HG03064 (cell line): Measurements from ENCODE around the gene SHC1.
A peak's percentile ranks its signal among the peaks of the same experiment; 100 is the strongest.

ENCODE experiments used
- ATAC-seq: cut with Tn5 transposase; IDR thresholded peaks from one replicate; pipeline ENCODE4 v1.9.1; 2021; ENCODE audit warnings: low read depth; ENCODE audit not compliant: unreplicated experiment

The SHC1 gene

GRCh38 chr1:155008015-155008941, 37.7 kb upstream of the SHC1 start:
- ATAC-seq = no peak

DNA sequence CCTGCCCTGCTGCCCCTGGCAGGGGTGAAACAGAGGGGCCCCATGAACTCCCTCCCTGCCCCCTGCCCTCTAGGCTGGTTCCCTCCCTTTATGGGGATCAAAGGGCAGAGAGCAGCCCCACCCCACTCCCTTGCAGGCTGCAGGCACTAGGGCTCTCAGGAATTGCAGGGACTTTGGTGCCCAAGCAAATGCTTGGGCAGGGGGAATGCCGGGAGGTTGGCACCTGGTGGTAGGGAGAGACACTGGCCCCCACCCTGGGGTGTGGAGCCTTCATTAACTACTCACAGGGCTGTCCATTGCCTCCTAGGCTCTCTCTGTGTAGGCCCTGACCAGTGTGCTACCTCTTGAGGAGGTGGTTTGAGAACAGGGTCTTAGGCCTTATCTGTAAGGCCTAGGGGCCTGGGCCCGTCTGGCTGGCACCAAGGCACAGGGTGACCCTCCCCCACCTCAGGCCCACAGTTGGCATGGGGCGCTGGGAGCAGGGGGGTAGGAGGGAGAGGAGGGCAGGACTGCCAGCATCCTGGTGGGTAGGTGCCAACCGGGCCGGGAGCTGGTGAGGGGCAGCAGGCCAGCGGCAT, 36.8 kb upstream of the SHC1 start:
- ATAC-seq = no peak

GRCh38 chr1:155006601-155007101, 36.1 kb upstream of the SHC1 start:
- ATAC-seq = no peak

- no peak for ATAC-seq
Measured at GRCh38 chr1:155005076-155006011, 34.8 kb upstream of the SHC1 start.

- no peak for ATAC-seq
Measured at GRCh38 chr1:155004352-155005075, 34.0 kb upstream of the SHC1 start.

- no peak for ATAC-seq
Measured at GRCh38 chr1:155003766-155004351, 33.3 kb upstream of the SHC1 start.

DNA sequence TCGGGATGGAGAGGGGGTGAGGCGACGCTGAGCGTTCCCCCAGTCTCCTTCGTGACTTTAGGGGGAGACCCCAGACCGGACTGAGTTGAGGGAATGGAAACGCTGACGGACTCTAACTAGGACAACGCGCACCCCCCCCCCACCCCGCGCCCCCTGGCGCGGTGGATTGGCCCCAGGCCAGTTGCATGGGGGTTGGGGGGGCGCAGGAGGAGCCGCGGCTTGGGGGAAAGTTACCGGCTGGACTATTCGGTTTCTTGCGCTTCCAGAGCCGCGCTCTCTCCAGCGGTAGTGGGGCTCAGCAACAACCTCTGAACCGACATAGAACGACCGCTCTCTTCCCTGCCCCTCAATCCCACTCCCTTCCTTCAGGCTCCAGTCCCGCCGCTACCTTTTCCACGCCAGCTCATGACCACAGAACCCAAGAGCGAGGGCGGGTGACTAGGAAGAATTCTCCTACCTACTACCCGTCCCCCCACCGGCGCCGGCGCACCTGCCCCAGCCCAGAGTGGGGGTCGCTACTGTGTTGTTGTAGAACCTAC, 32.7 kb upstream of the SHC1 start:
- ATAC-seq = no peak

DNA sequence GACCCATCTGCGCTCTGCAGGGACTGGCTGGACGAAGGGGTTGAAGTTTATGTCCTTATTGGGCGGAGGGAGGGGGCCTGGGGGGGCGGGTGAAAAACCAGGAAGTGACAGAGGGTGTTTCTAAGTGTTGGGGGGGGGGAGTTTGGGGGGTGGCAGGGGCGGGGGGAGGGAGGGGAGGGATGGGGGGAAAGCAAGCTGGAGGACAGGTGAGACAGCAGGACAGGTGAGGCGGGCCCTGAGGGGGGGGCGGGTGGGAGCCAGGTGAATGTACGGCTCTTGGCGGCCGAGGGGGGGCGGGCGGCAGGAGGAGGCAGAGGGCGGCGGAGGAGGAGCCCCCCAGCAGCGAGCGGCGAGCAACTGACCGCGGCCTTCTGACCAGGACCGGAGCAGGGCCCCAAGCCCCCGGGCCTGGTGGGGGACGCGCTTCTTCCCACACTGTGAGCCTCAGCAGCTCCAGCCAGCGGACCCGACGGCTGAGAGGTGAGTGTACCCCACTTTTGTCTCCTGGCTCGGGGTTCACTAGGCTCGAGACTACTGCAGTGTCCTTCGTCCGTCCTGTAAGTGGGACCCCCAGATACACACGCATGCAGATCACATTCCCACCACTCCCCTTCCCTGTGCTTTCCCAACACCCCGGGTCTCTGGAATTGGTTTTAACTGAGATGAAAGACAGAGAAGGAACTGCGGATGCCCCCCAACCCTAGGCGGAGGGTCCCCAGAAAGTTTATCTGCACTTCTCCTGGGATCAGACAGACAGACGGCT, 32.1 kb upstream of the SHC1 start, which contains the start of gene ZBTB7B:
ZBTB7B (plus strand) TSS at position 339 of the 763 bp plus-strand sequence. CDS start 11,859 bp downstream, outside the sequence.
- ATAC-seq = no peak

GRCh38 chr1:155001675-155002463, 31.3 kb upstream of the SHC1 start:
- ATAC-seq = peak; percentile 36

- no peak for ATAC-seq
Measured at GRCh38 chr1:155001425-155001674, 30.8 kb upstream of the SHC1 start.

GRCh38 chr1:155000726-155001424, 30.3 kb upstream of the SHC1 start:
- peak; percentile 45 for ATAC-seq

GRCh38 chr1:155000411-155000725, 29.8 kb upstream of the SHC1 start:
- ATAC-seq = no peak

GRCh38 chr1:154999571-155000410, 29.2 kb upstream of the SHC1 start:
- ATAC-seq = no peak

- no peak for ATAC-seq
Measured at GRCh38 chr1:154998818-154999570, 28.4 kb upstream of the SHC1 start.

DNA sequence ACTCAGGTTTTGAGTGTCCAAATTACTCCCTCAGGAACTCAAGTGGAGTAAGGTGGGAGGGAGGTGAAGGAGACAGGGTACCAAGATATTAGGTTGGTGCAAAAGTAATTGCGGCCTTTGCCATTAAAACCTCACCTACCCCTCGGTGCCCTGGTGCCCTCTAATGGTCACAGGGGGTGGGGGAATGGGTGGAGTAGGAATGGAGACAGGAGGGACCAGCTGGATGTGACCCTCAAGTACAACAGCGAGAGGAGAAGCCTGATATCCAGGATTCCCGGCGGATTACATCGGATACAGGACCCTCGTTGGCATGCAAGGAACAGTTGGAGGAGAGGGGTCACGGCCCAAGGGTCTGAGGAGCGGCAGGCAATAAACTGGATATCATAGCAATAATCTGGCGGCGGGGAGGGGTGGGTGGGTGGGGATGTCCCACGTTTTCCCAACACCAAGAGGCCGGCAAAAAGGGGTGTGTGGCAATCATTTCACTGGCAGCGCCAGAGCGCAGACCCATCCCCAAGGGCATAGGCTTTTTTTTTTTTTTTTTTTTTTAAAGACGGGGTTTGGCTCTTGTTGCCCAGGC, 27.7 kb upstream of the SHC1 start:
- no peak for ATAC-seq
